Measurements from ENCODE around the gene SIK3.

DNA sequence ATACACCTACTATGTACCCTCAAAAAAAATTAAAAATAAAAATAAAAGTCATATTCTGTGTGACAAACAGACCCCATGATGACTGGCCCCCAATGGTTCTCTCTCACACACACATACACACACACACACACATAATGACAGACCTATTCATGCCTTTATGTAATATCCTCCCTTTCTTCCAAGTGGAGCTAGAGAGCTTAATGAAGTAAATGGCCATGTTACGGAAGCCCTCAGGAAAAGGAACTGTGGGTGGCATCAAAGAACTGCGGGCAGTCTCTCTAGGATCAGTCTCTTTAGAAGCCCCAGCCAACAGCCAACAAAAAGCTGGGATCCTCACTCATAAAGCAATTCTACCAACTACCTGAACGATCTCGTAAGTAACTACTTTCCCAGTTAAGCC lies 125.5 kb downstream of the SIK3 start:
- TF ChIP-seq, protein P1, sequence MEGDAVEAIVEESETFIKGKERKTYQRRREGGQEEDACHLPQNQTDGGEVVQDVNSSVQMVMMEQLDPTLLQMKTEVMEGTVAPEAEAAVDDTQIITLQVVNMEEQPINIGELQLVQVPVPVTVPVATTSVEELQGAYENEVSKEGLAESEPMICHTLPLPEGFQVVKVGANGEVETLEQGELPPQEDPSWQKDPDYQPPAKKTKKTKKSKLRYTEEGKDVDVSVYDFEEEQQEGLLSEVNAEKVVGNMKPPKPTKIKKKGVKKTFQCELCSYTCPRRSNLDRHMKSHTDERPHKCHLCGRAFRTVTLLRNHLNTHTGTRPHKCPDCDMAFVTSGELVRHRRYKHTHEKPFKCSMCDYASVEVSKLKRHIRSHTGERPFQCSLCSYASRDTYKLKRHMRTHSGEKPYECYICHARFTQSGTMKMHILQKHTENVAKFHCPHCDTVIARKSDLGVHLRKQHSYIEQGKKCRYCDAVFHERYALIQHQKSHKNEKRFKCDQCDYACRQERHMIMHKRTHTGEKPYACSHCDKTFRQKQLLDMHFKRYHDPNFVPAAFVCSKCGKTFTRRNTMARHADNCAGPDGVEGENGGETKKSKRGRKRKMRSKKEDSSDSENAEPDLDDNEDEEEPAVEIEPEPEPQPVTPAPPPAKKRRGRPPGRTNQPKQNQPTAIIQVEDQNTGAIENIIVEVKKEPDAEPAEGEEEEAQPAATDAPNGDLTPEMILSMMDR (conservative IDR thresholded peaks at IDR 0.05; ENCODE audit: low read depth, low read length): no peak; the same call in 1 of the 2 replicates
- TF ChIP-seq EZH2 (IDR thresholded peaks at IDR 0.05; ENCODE audit: low read length, unreplicated experiment): no peak
- no peak for TF ChIP-seq EZH2phosphoT487 (IDR thresholded peaks at IDR 0.05; ENCODE audit: borderline replicate concordance, low read length)
